ENCODE data around the gene ANXA4.

GRCh38 chr2:69755862-69756467 is 14.0 kb downstream of the ANXA4 start:
- no peak for TF ChIP-seq POLR2A (IDR thresholded peaks at IDR 0.05; ENCODE audit: low read depth, low read length)
- TF ChIP-seq POLR2AphosphoS5 (IDR thresholded peaks at IDR 0.05; ENCODE audit: low read depth, low read length), result no peak
- TF ChIP-seq TAF1 (IDR thresholded peaks at IDR 0.05; ENCODE audit: low read depth, low read length), result no peak
- no peak for TF ChIP-seq POU2F2 (IDR thresholded peaks at IDR 0.05; ENCODE audit: low read depth, low read length)
